GM18502 (cell line): ENCODE measurements around the gene RASSF3.
A peak's percentile ranks its signal among the peaks of the same experiment; 100 is the strongest.

Source experiments
- ATAC-seq: cut with Tn5 transposase; IDR thresholded peaks from one replicate; pipeline ENCODE4 v1.9.1; 2021; ENCODE audit warnings: mild to moderate bottlenecking; ENCODE audit not compliant: unreplicated experiment, poor library complexity

RASSF3 gene

GRCh38 chr12:64716371-64716770 is 106.1 kb downstream of the RASSF3 start:
- ATAC-seq = no peak

- no peak for ATAC-seq
These were observed 106.7 kb downstream of the RASSF3 start for GRCh38 chr12:64716839-64717455.

GRCh38 chr12:64718649-64719048 is 108.4 kb downstream of the RASSF3 start:
- no peak for ATAC-seq

GRCh38 chr12:64720884-64721283 is 110.6 kb downstream of the RASSF3 start:
- no peak for ATAC-seq

- ATAC-seq = no peak
These were observed 112.5 kb downstream of the RASSF3 start for GRCh38 chr12:64722835-64723234.

GRCh38 chr12:64723630-64724029 is 113.3 kb downstream of the RASSF3 start:
- no peak for ATAC-seq

GRCh38 chr12:64724201-64724745 is 114.0 kb downstream of the RASSF3 start:
- no peak for ATAC-seq

GRCh38 chr12:64729909-64730587 is 119.8 kb downstream of the RASSF3 start:
- ATAC-seq = peak; percentile 60

GRCh38 chr12:64730588-64730969 is 120.3 kb downstream of the RASSF3 start:
- ATAC-seq = peak; percentile 32

- ATAC-seq = no peak
These were observed 121.4 kb downstream of the RASSF3 start for GRCh38 chr12:64731683-64732082.

- no peak for ATAC-seq
These were observed 123.6 kb downstream of the RASSF3 start for GRCh38 chr12:64733857-64734256.

GRCh38 chr12:64735442-64735841 is 125.1 kb downstream of the RASSF3 start:
- ATAC-seq = no peak

GRCh38 chr12:64736771-64737170 is 126.5 kb downstream of the RASSF3 start:
- no peak for ATAC-seq

GRCh38 chr12:64737539-64737938 is 127.2 kb downstream of the RASSF3 start:
- no peak for ATAC-seq

- no peak for ATAC-seq
These were observed 129.5 kb downstream of the RASSF3 start for GRCh38 chr12:64739778-64740177.

- ATAC-seq = no peak
These were observed 130.4 kb downstream of the RASSF3 start for GRCh38 chr12:64740646-64741045.

- ATAC-seq = no peak
These were observed 132.1 kb downstream of the RASSF3 start for GRCh38 chr12:64742416-64742815.

GRCh38 chr12:64743206-64743605 is 132.9 kb downstream of the RASSF3 start:
- no peak for ATAC-seq

GRCh38 chr12:64744422-64745258 is 134.3 kb downstream of the RASSF3 start:
- ATAC-seq = no peak

- no peak for ATAC-seq
These were observed 135.0 kb downstream of the RASSF3 start for GRCh38 chr12:64745259-64745807.

- no peak for ATAC-seq
These were observed 135.7 kb downstream of the RASSF3 start for GRCh38 chr12:64745980-64746379.
